AG20443 (cell line): ENCODE data around the gene PARD3B.
"Not testable (repeated sequence)": the region's sequence is repeated elsewhere in the genome, so short reads cannot be mapped to it uniquely, and the experiment has no call there.

Source experiments
- DNase-seq: peaks from one replicate; pipeline ENCODE4 v3.0.0; 2012; ENCODE audit warnings: low spot score, mixed read lengths

PARD3B gene

GRCh38 chr2:205465791-205466190 is 920.5 kb downstream of the PARD3B start:
- DNase-seq: no peak

- DNase-seq: no peak
Measured at GRCh38 chr2:205471776-205472175, 926.5 kb downstream of the PARD3B start.

GRCh38 chr2:205473791-205474190 is 928.5 kb downstream of the PARD3B start:
- no peak for DNase-seq

- peak; percentile 68 for DNase-seq
Measured at GRCh38 chr2:205474741-205475415, 929.6 kb downstream of the PARD3B start.

GRCh38 chr2:205475416-205475768 is 930.1 kb downstream of the PARD3B start:
- no peak for DNase-seq

- DNase-seq: no peak
Measured at GRCh38 chr2:205477016-205477705, 931.9 kb downstream of the PARD3B start.

GRCh38 chr2:205481861-205482260 is 936.6 kb downstream of the PARD3B start:
- DNase-seq: no peak

GRCh38 chr2:205482399-205483081 is 937.3 kb downstream of the PARD3B start:
- DNase-seq: no peak

- DNase-seq: no peak
Measured at GRCh38 chr2:205483095-205483494, 937.8 kb downstream of the PARD3B start.

- no peak for DNase-seq
Measured at GRCh38 chr2:205484215-205484614, 938.9 kb downstream of the PARD3B start.

GRCh38 chr2:205484764-205485163 is 939.5 kb downstream of the PARD3B start:
- DNase-seq: no peak

- DNase-seq: not testable (repeated sequence)
Measured at GRCh38 chr2:205493528-205493927, 948.3 kb downstream of the PARD3B start.

GRCh38 chr2:205494537-205495235 is 949.4 kb downstream of the PARD3B start:
- no peak for DNase-seq

GRCh38 chr2:205495819-205496218 is 950.5 kb downstream of the PARD3B start:
- no peak for DNase-seq

GRCh38 chr2:205496370-205496769 is 951.1 kb downstream of the PARD3B start:
- peak; percentile 20 for DNase-seq

- DNase-seq: peak; percentile 61
Measured at GRCh38 chr2:205496772-205497171, 951.5 kb downstream of the PARD3B start.

- no peak for DNase-seq
Measured at GRCh38 chr2:205499006-205499405, 953.7 kb downstream of the PARD3B start.

GRCh38 chr2:205500065-205500464 is 954.8 kb downstream of the PARD3B start:
- no peak for DNase-seq

GRCh38 chr2:205500951-205501350 is 955.7 kb downstream of the PARD3B start:
- DNase-seq: no peak

GRCh38 chr2:205501826-205502225 is 956.6 kb downstream of the PARD3B start:
- no peak for DNase-seq

- DNase-seq: no peak
Measured at GRCh38 chr2:205505371-205505770, 960.1 kb downstream of the PARD3B start.

- DNase-seq: no peak
Measured at GRCh38 chr2:205509655-205510054, 964.4 kb downstream of the PARD3B start.

- DNase-seq: no peak
Measured at GRCh38 chr2:205510345-205510744, 965.1 kb downstream of the PARD3B start.
